ENCODE data around the gene TUBGCP6. TPM values are rescaled to one million over a fixed set of nuclear protein-coding genes. Genes with fewer than 3 reads are reported as not detected.

TUBGCP6 gene
- total RNA-seq, 2 donors from 2014 or later, result 56.3 to 117 TPM

- Histone ChIP-seq H3K27me3 (replicated peaks; ENCODE audit: insufficient read depth) (no peaks in the 10 kb centered on the region), H3K36me3 (peaks cover 5 to 11% of the 10 kb centered on the region in 2 donors), H3K4me3 (no peak overlapping the region), H3K4me1 (replicated peaks) (peaks cover 5% of the 10 kb centered on the region), H3K9me3 (no peaks in the 10 kb centered on the region), H3K27ac (no peak overlapping the region)
- intact Hi-C loops (cut with DNase I), result no loop called here
- TF ChIP-seq POLR2AphosphoS5 (IDR thresholded peaks at IDR 0.05) (no peak), POLR2A (IDR thresholded peaks at IDR 0.05) (no peak), CTCF (IDR thresholded peaks at IDR 0.05) (no peak)
- WGBS, result 85% methylated on average over 21 of the region's 23 CpGs
- no peak for DNase-seq (ENCODE audit: low spot score)
Observed at GRCh38 chr22:50197000-50197800, 47.6 kb downstream of the TUBGCP6 start.

- TF ChIP-seq POLR2AphosphoS5 (IDR thresholded peaks at IDR 0.05), result no peak
- no peak for TF ChIP-seq POLR2A (IDR thresholded peaks at IDR 0.05)
- no peak for TF ChIP-seq CTCF (IDR thresholded peaks at IDR 0.05)
- Histone ChIP-seq H3K27ac (no peak overlapping the region), H3K9me3 (no peaks in the 10 kb centered on the region), H3K4me1 (replicated peaks) (peaks cover 5% of the 10 kb centered on the region), H3K27me3 (replicated peaks; ENCODE audit: insufficient read depth) (no peaks in the 10 kb centered on the region), H3K36me3 (peaks cover 5 to 11% of the 10 kb centered on the region in 2 donors), H3K4me3 (no peak overlapping the region)
- intact Hi-C loops (cut with DNase I), result no loop called here
- no peak for DNase-seq (ENCODE audit: low spot score)
- 88% methylated on average over 18 of the region's 18 CpGs for WGBS
Observed at GRCh38 chr22:50196256-50196655, 48.6 kb downstream of the TUBGCP6 start.

- Histone ChIP-seq H3K27ac (no peak overlapping the region), H3K4me1 (replicated peaks) (peaks cover 9% of the 10 kb centered on the region), H3K36me3 (peaks cover 5 to 11% of the 10 kb centered on the region in 2 donors), H3K27me3 (replicated peaks; ENCODE audit: insufficient read depth) (no peaks in the 10 kb centered on the region), H3K4me3 (no peak overlapping the region), H3K9me3 (no peaks in the 10 kb centered on the region)
- no peak for TF ChIP-seq CTCF (IDR thresholded peaks at IDR 0.05)
- TF ChIP-seq POLR2A (IDR thresholded peaks at IDR 0.05), result no peak
- no peak for TF ChIP-seq POLR2AphosphoS5 (IDR thresholded peaks at IDR 0.05)
- intact Hi-C loops (cut with DNase I), result no loop called here
- 94% methylated on average over 43 of the region's 44 CpGs for WGBS
- DNase-seq (ENCODE audit: low spot score), result no peak
Observed at GRCh38 chr22:50194037-50194805, 50.6 kb downstream of the TUBGCP6 start.

GRCh38 chr22:50193621-50194020 lies 51.2 kb downstream of the TUBGCP6 start:
- Histone ChIP-seq H3K4me1 (replicated peaks) (peaks cover 12% of the 10 kb centered on the region), H3K36me3 (peaks cover 5 to 11% of the 10 kb centered on the region in 2 donors), H3K27ac (no peak overlapping the region), H3K9me3 (no peaks in the 10 kb centered on the region), H3K4me3 (no peak overlapping the region), H3K27me3 (replicated peaks; ENCODE audit: insufficient read depth) (no peaks in the 10 kb centered on the region)
- intact Hi-C loops (cut with DNase I), result no loop called here
- no peak for TF ChIP-seq POLR2A (IDR thresholded peaks at IDR 0.05)
- no peak for TF ChIP-seq POLR2AphosphoS5 (IDR thresholded peaks at IDR 0.05)
- no peak for TF ChIP-seq CTCF (IDR thresholded peaks at IDR 0.05)
- 73% methylated on average over 5 of the region's 8 CpGs for WGBS
- no peak for DNase-seq (ENCODE audit: low spot score)

Data from prostate gland (tissue), 2 donors.